Hematopoietic multipotent progenitor cell (in vitro differentiated cells): ENCODE data around the gene CABP7. TPM values are rescaled to one million over a fixed set of nuclear protein-coding genes. Genes with fewer than 3 reads are reported as not detected.

Experiments
- DNase-seq, 3 donors: peaks; one replicate each; pipeline ENCODE4 v3.0.0-alpha.2; 2011 to 2015; ENCODE audit warnings: low read depth in 2 of 3, low spot score in 2 of 3
- small RNA-seq: library from RNA; depleted of rRNA; stranded (forward); fragments of <200 nt; gene quantifications from one replicate; pipeline ENCODE3, GENCODE V24; 2012
- total RNA-seq: library from RNA; depleted of rRNA; stranded (reverse); fragments of >200 nt; gene quantifications from one replicate; pipeline ENCODE4 v1.2.3, GENCODE V29; 2012

Gene CABP7
- total RNA-seq, 1 donor = 0.27 TPM

GRCh38 chr22:29768052-29768693, 48.4 kb downstream of the CABP7 start:
- no peak for DNase-seq

GRCh38 chr22:29769723-29770321, 50.0 kb downstream of the CABP7 start:
- DNase-seq = no peak

GRCh38 chr22:29772170-29772641, 52.4 kb downstream of the CABP7 start:
- no peak for DNase-seq

DNA sequence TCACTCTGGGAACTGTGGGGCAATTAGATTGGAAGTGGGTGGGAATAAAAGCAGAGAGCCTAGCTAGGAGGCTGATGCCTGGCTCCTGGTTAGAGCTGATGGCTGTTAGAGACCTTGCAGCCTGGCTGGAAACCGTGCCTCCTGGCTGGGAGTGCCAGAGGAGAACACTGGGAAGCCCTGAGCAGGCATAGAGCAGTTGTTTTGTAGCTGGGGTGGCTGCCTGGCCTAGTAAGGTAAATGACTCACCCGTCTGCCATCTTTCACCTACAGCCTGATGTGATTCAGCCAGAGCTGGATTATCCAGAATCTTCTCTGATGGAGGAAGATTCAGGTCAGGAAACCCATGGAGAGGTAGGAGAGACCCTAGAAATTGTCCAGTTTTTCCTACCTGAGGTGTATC, 53.4 kb downstream of the CABP7 start:
- no peak for DNase-seq

DNA sequence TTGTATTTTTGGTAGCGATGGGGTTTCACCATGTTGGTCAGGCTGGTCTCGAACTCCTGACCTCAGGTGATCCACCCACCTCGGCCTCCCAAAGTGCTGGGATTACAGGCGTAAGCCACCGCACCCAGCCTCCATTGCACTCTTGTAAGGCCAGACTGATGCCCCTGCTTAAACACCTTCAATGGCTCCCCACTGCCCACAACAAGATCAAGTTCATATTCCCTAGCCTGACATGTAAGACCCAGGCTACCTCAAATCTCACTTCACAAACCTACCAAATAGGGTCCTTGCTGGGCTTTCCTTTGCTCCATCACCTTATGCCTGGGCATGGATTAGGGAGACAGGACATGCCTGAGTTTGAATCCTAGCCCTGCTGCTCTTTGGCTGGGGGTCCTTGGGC, 60.4 kb downstream of the CABP7 start:
- DNase-seq = no peak

DNA sequence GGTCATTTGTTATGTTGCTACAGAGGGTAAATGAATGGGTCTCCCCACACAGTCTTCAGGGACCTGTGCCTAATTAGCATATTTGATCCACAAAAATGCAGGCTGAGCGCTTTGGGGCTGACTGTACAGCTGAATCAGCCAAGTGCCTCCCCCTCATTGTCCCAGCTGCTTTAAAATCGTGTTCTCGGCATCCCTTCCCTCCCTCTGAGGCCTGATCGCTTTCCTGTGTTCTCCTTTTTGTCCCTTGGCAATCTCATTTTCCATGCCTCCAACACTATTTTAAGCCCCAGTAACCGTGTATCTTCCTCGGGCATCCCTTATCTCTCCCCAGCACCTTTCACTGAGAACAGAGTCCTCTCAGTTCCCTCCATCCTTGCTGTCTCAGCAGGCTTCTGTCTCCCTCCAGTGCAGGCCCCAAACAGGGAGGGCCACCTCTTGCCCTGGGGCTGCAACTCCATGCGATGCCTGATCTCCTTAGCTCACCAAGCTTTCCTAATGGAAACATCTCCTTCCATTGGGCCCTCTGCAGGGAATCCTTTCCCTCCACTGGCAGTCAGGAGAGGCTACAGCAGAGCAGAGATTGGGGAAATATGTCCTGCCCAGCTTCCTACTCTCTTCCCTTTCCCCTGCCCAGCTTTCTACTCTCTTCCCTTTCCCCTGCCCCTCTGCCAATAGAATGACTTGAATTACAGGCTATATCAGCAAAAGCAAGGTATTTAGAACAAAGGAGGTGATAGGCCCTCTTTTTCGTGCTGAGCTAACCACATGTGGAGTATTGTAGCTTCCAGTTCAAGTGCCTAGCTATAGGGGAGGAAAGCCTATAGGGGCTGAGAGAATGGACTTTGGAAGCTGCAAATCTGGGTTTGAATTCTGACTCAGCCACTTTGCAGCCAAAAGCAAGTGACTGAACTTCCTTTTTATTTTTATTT, 61.2 kb downstream of the CABP7 start:
- no peak for DNase-seq

Small RNA genes lying within 50 kb of the gene (small RNA-seq; reads per million reads assigned to genes)
- gene AC004882.2 (not detected), gene RF00019 (not detected)

Other genes starting within 250 kb of the CABP7 start
- gene NEFH, start 239.8 kb upstream of the CABP7 start, total RNA-seq = 1.1 TPM
- 50.9 TPM for gene THOC5, start 166.2 kb upstream of the CABP7 start, total RNA-seq
- 79.2 TPM for gene NIPSNAP1, start 138.9 kb upstream of the CABP7 start, total RNA-seq
- 26.7 TPM for gene NF2, start 116.4 kb upstream of the CABP7 start, total RNA-seq
- 25.9 TPM for gene ZMAT5, start 47.0 kb downstream of the CABP7 start, total RNA-seq
- gene UQCR10, start 47.4 kb downstream of the CABP7 start, total RNA-seq = 83.7 TPM
- 34.5 TPM for gene ASCC2, start 118.3 kb downstream of the CABP7 start, total RNA-seq
- gene MTMR3, start 163.2 kb downstream of the CABP7 start, total RNA-seq = 57.6 TPM